ENCODE measurements around the gene PRKN.
"Not testable (repeated sequence)": the region's sequence is repeated elsewhere in the genome, so short reads cannot be mapped to it uniquely, and the experiment has no call there.

Gene PRKN

DNA sequence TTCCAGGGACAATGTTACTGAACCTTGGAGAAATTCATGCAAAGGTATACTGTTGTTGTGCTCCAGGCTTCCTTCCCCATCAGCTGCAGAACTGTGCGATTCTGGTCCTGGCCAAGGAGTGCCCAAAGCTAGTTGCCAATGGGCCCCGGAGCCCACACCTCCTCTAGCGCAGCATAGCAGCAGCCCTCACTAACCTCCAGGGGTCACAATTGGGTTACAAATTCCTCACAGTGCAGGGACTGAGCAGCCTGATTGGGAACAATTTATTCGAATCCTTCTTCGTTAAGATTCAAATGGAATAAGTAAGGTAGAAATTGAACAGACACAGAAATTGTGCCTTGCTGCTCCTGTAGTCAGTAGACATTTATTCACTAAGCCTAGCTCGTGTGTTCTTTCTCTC, 284.9 kb downstream of the PRKN start:
- DNase-seq (ENCODE audit: low read depth) = no peak

- DNase-seq (ENCODE audit: low read depth) = no peak
Observed at GRCh38 chr6:162441991-162442390, 285.6 kb downstream of the PRKN start.

- no peak for DNase-seq (ENCODE audit: low read depth)
Observed at GRCh38 chr6:162438980-162439379, 288.6 kb downstream of the PRKN start.

- no peak for DNase-seq (ENCODE audit: low read depth)
Observed at GRCh38 chr6:162435071-162435470, 292.5 kb downstream of the PRKN start.

GRCh38 chr6:162421004-162421403, 306.6 kb downstream of the PRKN start:
- DNase-seq (ENCODE audit: low read depth) = no peak

DNA sequence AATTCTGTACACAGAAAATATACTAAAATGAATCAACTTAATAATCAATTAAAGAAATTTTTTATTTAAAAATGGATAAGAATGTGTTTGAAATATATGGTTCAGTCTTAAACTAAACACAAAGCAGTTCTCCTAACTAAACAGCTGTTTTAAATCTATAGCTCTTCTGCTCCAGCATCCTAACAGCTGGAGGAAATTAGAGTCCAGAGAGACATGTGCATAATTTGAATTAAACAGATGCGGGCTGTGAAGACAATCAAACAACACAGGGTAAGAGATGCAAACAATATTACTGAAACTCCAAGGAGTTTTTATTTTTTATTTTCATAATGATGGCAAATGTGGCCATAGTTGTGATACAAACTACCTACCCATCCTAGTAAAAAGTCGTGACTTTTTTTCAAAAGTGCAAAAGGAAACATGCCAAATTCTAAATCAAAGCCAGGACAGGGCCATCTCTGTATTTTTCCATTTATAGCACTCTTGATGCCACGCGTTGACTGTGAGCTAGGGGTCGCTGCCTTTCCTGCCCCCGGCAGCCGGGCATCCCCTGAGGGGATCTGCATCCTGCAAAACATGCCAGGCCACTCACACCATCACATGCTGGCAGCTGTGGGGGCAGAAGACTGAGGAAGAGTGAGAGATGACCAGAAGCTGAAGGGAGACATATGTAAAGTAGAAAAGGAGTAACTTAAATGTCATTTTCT, 310.6 kb downstream of the PRKN start:
- no peak for DNase-seq (ENCODE audit: low read depth)

DNA sequence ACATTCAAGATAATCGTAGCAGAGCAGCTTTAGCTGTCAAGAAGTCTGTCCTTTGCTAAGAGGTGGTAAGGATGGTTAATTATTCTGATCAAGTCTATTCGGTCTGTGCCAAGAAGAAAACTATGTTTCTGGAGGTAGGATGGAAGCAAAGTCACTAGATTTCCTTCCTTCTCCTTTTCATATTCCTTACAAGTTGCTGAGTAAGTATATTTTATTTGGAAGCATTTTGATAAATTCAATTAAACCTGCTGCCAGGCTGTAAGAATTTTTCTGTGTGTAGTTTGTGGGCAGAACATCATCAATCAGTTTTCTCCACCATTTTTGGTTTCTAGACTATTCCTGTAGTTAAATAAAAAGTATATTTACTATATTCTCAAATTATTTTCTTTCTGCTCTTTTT, 311.3 kb downstream of the PRKN start:
- no peak for DNase-seq (ENCODE audit: low read depth)

GRCh38 chr6:162409741-162410691, 317.6 kb downstream of the PRKN start:
- DNase-seq (ENCODE audit: low read depth) = no peak

DNA sequence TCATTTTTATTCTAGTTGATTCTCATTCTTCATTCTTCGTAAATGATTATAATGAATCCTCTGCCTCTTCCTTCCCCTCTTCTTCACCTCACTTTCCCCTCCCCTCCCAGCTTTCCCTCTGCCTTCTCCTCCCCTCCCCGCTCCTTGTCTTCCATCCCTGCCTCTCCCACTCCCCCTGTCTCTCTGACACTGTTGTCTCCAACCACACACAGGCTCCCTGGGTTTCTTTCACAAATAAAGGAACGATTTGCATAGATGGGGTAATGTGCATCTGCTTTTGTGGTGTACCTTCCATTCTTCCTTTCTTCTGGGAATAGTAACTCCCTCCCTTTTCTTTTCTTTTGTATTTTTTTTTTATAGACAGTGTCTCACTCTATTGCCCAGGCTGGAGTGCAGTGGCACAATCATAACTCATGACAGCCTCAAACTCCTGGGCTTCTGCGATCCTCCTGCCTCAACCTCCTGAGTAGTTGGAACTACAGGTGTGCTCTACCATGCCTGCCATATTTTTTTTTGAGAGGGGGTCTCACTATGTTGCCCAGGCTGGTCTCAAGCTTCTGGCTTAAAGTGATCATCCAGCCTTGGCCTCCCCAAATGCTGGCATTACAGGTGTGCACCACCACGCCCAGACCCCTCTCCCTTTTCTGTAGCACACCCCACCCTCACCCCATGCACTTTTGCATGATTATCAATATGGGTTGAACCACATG, 318.6 kb downstream of the PRKN start:
- DNase-seq (ENCODE audit: low read depth) = no peak

DNA sequence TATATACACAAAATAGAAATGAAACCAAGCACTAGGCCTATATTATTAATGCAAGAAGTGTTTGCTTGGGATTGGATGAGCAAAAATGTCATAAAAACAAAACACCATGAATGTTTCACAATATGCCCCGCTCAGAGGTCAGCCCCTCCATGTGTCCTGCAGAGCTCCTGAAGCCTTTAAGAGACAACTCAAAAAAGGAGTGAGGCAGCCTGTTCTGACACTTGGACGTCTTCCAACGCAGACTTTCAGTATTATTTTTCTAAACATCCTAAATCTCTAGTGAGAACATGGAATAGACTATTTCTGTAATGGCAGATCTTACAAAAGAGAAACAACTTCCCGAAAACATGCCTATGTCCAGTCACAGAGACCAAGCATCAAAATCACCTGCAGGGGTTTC, 322.6 kb downstream of the PRKN start:
- DNase-seq (ENCODE audit: low read depth) = no peak

DNA sequence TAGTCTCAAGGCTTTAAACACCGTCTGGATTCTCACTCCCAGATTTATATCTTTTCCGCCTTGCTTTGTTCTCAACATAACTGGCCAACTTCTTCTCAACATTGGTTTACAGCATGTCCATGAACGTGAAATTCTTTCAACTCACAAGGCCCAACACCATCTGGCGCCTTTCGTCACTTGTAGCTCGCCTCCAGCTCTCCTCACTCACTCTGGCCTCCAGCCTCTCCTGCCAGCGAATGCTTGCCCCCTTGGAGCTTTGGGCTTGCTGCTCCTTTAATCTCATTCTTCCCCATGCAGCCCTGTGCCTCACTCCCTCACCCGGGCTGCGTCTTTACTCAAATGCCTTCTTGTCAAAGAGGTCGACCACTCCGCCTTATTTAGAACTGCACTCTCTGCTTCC, 324.5 kb downstream of the PRKN start:
- DNase-seq (ENCODE audit: low read depth) = no peak

- no peak for DNase-seq (ENCODE audit: low read depth)
Observed at GRCh38 chr6:162395181-162395580, 332.4 kb downstream of the PRKN start.

GRCh38 chr6:162390961-162391811, 336.4 kb downstream of the PRKN start:
- not testable (repeated sequence) for DNase-seq (ENCODE audit: low read depth)

DNA sequence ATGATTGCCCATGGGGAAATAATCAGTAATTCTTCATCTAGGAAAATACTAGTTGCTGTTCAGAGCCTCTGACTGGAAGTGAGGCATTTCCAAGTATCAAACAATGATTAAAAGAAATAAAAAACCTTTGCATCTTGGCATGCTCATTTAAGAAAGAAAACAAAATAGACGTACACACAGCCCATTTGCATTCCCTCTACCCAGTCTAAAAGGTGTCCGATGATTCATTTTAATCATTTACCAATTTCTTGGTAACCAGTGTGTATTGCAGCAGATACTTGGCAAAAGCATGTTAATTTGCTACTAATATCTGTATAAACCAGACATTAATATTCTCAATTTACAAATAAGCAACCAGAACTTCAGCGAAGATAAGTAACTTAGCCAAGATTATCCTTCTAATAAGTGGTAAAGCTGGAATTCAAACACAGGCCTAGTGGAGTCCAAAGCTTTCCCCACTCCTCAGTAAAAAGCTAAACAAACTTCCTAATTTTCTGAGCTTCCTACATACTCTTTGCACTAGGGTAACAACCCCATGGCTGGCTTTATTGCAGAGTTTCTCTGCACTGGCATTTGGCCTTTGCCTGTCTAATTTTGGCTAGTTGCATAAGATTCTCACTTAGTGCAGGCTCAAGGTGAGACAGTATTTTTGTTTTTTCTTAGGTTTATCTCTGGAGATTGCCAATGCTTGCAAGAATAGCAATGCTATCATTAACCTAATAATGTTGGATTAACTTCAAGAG, 338.1 kb downstream of the PRKN start:
- DNase-seq (ENCODE audit: low read depth) = no peak

DNA sequence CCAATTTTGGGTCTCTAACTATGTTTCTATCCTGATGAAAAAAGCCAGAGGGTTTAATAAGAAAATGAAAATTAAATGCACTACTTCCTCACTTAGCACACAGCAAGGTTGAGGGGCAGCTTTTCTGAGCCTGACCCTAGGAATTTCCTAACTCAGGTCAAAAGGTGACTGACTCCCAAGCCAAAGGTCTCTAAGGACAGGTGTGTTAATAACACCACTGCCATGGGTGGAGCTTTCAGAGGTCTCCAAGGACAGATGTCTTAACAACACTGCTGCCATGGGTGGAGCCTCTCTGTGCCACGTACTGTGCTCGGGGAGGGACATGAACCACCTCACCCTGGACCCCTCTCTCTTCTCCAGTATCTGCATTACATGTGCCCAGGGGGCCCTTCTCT, 339.2 kb downstream of the PRKN start:
- DNase-seq (ENCODE audit: low read depth) = no peak

DNA sequence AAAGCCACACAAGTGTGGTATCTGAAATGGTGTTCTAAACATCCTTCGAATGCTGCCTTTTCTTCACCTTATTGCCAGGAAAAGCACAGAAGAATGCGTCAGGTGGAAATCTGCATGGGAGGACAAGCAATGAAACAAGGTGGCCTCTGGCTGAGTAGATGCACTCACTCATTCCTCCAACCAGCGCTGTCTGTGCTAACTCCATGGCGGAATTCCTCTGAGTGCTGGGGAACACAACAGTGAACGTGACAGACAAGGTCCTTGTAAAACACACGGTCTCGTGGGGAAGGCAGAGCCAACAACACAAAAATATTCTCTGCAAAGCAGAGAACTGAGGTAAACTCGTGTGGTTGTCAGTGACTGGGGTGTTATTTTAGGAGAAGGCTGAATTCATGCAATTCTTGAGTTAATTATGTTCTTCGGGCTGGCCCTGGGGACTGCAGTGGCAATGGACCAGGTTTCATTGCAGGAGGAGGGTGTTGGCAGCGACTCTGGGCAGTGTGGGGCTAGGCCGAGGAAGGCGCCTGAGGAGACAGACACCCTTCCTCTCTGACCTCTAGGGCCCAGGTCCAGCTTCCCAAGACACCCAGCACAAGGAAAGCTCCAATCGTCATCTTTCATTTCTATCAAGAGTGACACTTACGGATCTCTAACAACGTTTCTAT, 339.7 kb downstream of the PRKN start:
- DNase-seq (ENCODE audit: low read depth) = no peak

GRCh38 chr6:162385980-162386379, 341.6 kb downstream of the PRKN start:
- DNase-seq (ENCODE audit: low read depth) = no peak

GRCh38 chr6:162379757-162380409, 347.7 kb downstream of the PRKN start:
- no peak for DNase-seq (ENCODE audit: low read depth)

DNA sequence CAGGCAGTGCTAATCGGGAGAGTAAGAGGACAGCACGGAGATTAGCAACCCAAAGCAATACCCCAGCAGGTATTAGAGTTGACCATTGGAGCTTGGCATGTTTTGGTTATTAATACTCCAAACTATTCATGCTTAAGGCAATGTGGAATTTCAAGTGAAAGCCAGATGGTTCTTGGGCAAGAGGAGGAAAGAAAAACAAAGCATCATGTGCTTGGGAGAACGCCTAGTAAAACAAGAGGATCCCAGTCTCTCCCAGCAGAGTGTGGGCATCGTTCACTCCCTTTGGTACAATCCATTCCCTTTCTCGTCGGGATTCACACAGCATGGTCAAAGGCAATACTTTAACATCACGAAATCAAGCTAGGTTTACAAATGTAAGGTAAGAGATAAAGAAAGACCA, 349.8 kb downstream of the PRKN start:
- DNase-seq (ENCODE audit: low read depth) = no peak

GRCh38 chr6:162373868-162374267, 353.7 kb downstream of the PRKN start:
- no peak for DNase-seq (ENCODE audit: low read depth)
